Measurements from ENCODE around the gene CCDC12.
A peak's percentile ranks its signal among the peaks of the same experiment; 100 is the strongest.

CCDC12 gene

GRCh38 chr3:46994801-46995731 lies 18.5 kb upstream of the CCDC12 start:
- DNase-seq, result no peak

- no peak for DNase-seq
Observed at GRCh38 chr3:46993986-46994385, 17.4 kb upstream of the CCDC12 start.

GRCh38 chr3:46993292-46993691 lies 16.7 kb upstream of the CCDC12 start:
- no peak for DNase-seq

- DNase-seq, result no peak
Observed at GRCh38 chr3:46992231-46992630, 15.7 kb upstream of the CCDC12 start.

- no peak for DNase-seq
Observed at GRCh38 chr3:46991406-46992165, 15.0 kb upstream of the CCDC12 start.

GRCh38 chr3:46990573-46991374 lies 14.2 kb upstream of the CCDC12 start:
- no peak for DNase-seq

GRCh38 chr3:46989146-46989810 lies 12.7 kb upstream of the CCDC12 start:
- DNase-seq, result no peak

- no peak for DNase-seq
Observed at GRCh38 chr3:46988616-46989015, 12.1 kb upstream of the CCDC12 start.

- DNase-seq, result peak; percentile 75
Observed at GRCh38 chr3:46987743-46988401, 11.3 kb upstream of the CCDC12 start.

- no peak for DNase-seq
Observed at GRCh38 chr3:46987319-46987742, 10.8 kb upstream of the CCDC12 start.

- DNase-seq, result no peak
Observed at GRCh38 chr3:46986782-46987310, 10.3 kb upstream of the CCDC12 start.

GRCh38 chr3:46986055-46986730 lies 9.6 kb upstream of the CCDC12 start:
- peak; percentile 12 for DNase-seq

- DNase-seq, result no peak
Observed at GRCh38 chr3:46985588-46985987, 9.0 kb upstream of the CCDC12 start.

GRCh38 chr3:46984591-46985459 lies 8.3 kb upstream of the CCDC12 start:
- DNase-seq, result no peak

GRCh38 chr3:46982546-46982945 lies 6.0 kb upstream of the CCDC12 start:
- no peak for DNase-seq

GRCh38 chr3:46981932-46982471 lies 5.5 kb upstream of the CCDC12 start:
- no peak for DNase-seq

- DNase-seq, result no peak
Observed at GRCh38 chr3:46979958-46980497, 3.5 kb upstream of the CCDC12 start.

GRCh38 chr3:46978985-46979944 lies 2.7 kb upstream of the CCDC12 start, which contains the start of gene NBEAL2:
NBEAL2 (plus strand) TSS chr3:46979666; CDS start chr3:46979862, 196 bp downstream.
- DNase-seq, result peak; percentile 83
